RCC 7860 (cell line): ENCODE data around the gene ROBO1.

ENCODE experiments used
- DNase-seq: peaks from one replicate; pipeline ENCODE4 v3.0.0-alpha.2; 2015; ENCODE audit warnings: low spot score
- FAIRE-seq: peaks from 2 replicates; lab custom pipeline; 2012; peaks lifted over from hg19 to GRCh38; lab: Jason Lieb, UNC

ROBO1 gene

GRCh38 chr3:79478620-79479019 is 289.2 kb downstream of the ROBO1 start:
- FAIRE-seq (no peak), DNase-seq (no peak)

GRCh38 chr3:79477242-79477641 is 290.6 kb downstream of the ROBO1 start:
- DNase-seq: no peak
- FAIRE-seq: no peak

GRCh38 chr3:79473993-79474392 is 293.8 kb downstream of the ROBO1 start:
- no peak for DNase-seq
- FAIRE-seq: no peak

- no peak for FAIRE-seq
- no peak for DNase-seq
Measured at GRCh38 chr3:79467721-79468120, 300.1 kb downstream of the ROBO1 start.

GRCh38 chr3:79461129-79461792 is 306.5 kb downstream of the ROBO1 start:
- DNase-seq (no peak), FAIRE-seq (no peak)

- DNase-seq (no peak), FAIRE-seq (no peak)
Measured at GRCh38 chr3:79453600-79453999, 314.2 kb downstream of the ROBO1 start.

- no peak for FAIRE-seq
- no peak for DNase-seq
Measured at GRCh38 chr3:79436387-79436786, 331.4 kb downstream of the ROBO1 start.

- DNase-seq (no peak), FAIRE-seq (no peak)
Measured at GRCh38 chr3:79427081-79427480, 340.7 kb downstream of the ROBO1 start.

GRCh38 chr3:79424811-79425210 is 343.0 kb downstream of the ROBO1 start:
- no peak for FAIRE-seq
- DNase-seq: no peak

- FAIRE-seq: no peak
- DNase-seq: no peak
Measured at GRCh38 chr3:79423417-79423816, 344.4 kb downstream of the ROBO1 start.

- no peak for DNase-seq
Measured at GRCh38 chr3:79421273-79421672, 346.5 kb downstream of the ROBO1 start.

GRCh38 chr3:79418855-79419621 is 348.8 kb downstream of the ROBO1 start:
- DNase-seq (no peak), FAIRE-seq (no peak)

More at GRCh38 chr3:79421273-79421672, 346.5 kb downstream of the ROBO1 start:
- FAIRE-seq: no peak

GRCh38 chr3:79415356-79415755 is 352.4 kb downstream of the ROBO1 start:
- FAIRE-seq: no peak
- DNase-seq: no peak

- FAIRE-seq (no peak), DNase-seq (no peak)
Measured at GRCh38 chr3:79414806-79415205, 353.0 kb downstream of the ROBO1 start.

- DNase-seq: no peak
- FAIRE-seq: no peak
Measured at GRCh38 chr3:79414035-79414434, 353.8 kb downstream of the ROBO1 start.

GRCh38 chr3:79412537-79412936 is 355.3 kb downstream of the ROBO1 start:
- DNase-seq (no peak), FAIRE-seq (no peak)

GRCh38 chr3:79410617-79411016 is 357.2 kb downstream of the ROBO1 start:
- FAIRE-seq: no peak
- no peak for DNase-seq

GRCh38 chr3:79410136-79410535 is 357.7 kb downstream of the ROBO1 start:
- FAIRE-seq: no peak
- DNase-seq: no peak

GRCh38 chr3:79406175-79406574 is 361.6 kb downstream of the ROBO1 start:
- no peak for FAIRE-seq
- DNase-seq: no peak

GRCh38 chr3:79405183-79405582 is 362.6 kb downstream of the ROBO1 start:
- no peak for FAIRE-seq

GRCh38 chr3:79396595-79396994 is 371.2 kb downstream of the ROBO1 start:
- DNase-seq (no peak), FAIRE-seq (no peak)

More at GRCh38 chr3:79405183-79405582, 362.6 kb downstream of the ROBO1 start:
- no peak for DNase-seq

- DNase-seq (no peak), FAIRE-seq (no peak)
Measured at GRCh38 chr3:79392479-79392878, 375.3 kb downstream of the ROBO1 start.
